ENCODE results near the gene USH1G. TPM values are rescaled to one million over a fixed set of nuclear protein-coding genes. Genes with fewer than 3 reads are reported as not detected.

Gene USH1G
- total RNA-seq, 1 donor from 2014 or later = 0.18 TPM

GRCh38 chr17:74877592-74878548, 45.2 kb downstream of the USH1G start:
- Mint-ChIP-seq H3K36me3 (ENCODE audit: low read depth, unreplicated experiment) (no peaks in the 10 kb centered on the region), H3K9me3 (ENCODE audit: unreplicated experiment) (no peaks in the 10 kb centered on the region), H3K4me3 (ENCODE audit: unreplicated experiment) (no peak overlapping the region), H3K27me3 (ENCODE audit: unreplicated experiment) (peaks cover 12% of the 10 kb centered on the region), H3K4me1 (ENCODE audit: unreplicated experiment) (peaks cover 3% of the 10 kb centered on the region), H3K27ac (ENCODE audit: unreplicated experiment) (no peak overlapping the region)
- TF ChIP-seq CTCF (IDR thresholded peaks at IDR 0.05; ENCODE audit: unreplicated experiment) = no peak
- no peak for DNase-seq (ENCODE audit: low spot score)

GRCh38 chr17:74875977-74876593, 47.0 kb downstream of the USH1G start:
- peaks cover 5% of the 10 kb centered on the region for H3K36me3 Mint-ChIP-seq (ENCODE audit: low read depth, unreplicated experiment)
- TF ChIP-seq CTCF (IDR thresholded peaks at IDR 0.05; ENCODE audit: unreplicated experiment) = no peak
- H3K4me3 Mint-ChIP-seq (ENCODE audit: unreplicated experiment) = no peak overlapping the region
- peaks cover 20% of the 10 kb centered on the region for H3K27me3 Mint-ChIP-seq (ENCODE audit: unreplicated experiment)
- no peak for DNase-seq (ENCODE audit: low spot score)
- H3K4me1 Mint-ChIP-seq (ENCODE audit: unreplicated experiment) = peaks cover 18% of the 10 kb centered on the region
- H3K9me3 Mint-ChIP-seq (ENCODE audit: unreplicated experiment) = no peaks in the 10 kb centered on the region
- no peak overlapping the region for H3K27ac Mint-ChIP-seq (ENCODE audit: unreplicated experiment)

DNA sequence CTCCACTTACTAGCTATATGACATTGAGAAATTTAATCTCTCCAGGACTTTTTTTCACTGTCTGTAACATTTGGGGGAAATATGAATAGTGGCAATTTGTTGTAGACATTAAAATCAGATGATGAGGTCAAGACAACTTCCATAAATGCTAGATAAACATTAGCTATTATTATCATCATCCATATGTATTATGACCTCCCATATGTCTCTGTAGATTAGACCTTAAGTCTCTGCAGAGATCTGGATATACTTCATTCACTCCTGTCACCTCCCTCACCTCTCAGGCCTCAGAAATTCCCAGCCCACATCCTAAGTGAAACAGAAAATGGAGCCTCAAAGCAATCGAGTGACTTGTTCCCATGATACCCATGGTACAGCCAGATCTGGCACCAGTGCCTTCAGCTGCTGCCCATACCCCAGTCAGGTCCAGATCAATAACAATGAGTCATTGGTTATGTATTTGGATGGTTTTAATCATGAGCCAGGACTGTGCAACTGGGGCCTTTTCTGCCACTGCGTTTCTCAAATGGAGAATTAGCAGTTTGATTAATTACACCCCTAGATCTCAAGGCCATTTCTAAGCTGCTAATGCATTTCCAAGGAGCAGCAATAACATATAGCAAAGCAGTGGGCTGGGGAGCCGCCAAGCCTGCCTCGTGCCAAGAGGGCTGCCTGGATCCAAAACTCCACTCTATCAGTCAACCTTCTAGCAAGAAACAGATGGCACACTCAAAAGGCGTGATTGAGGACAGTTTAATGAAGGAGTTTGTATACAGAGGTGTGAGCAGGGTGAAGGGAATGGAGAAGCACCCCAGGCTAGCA, 47.7 kb downstream of the USH1G start:
- no peak overlapping the region for H3K4me3 Mint-ChIP-seq (ENCODE audit: unreplicated experiment)
- H3K4me1 Mint-ChIP-seq (ENCODE audit: unreplicated experiment) = peaks cover 23% of the 10 kb centered on the region
- H3K27ac Mint-ChIP-seq (ENCODE audit: unreplicated experiment) = peak overlapping the region; percentile 28
- no peak for TF ChIP-seq CTCF (IDR thresholded peaks at IDR 0.05; ENCODE audit: unreplicated experiment)
- no peak for DNase-seq (ENCODE audit: low spot score)
- H3K9me3 Mint-ChIP-seq (ENCODE audit: unreplicated experiment) = no peaks in the 10 kb centered on the region
- peaks cover 5% of the 10 kb centered on the region for H3K36me3 Mint-ChIP-seq (ENCODE audit: low read depth, unreplicated experiment)
- H3K27me3 Mint-ChIP-seq (ENCODE audit: unreplicated experiment) = peaks cover 22% of the 10 kb centered on the region

DNA sequence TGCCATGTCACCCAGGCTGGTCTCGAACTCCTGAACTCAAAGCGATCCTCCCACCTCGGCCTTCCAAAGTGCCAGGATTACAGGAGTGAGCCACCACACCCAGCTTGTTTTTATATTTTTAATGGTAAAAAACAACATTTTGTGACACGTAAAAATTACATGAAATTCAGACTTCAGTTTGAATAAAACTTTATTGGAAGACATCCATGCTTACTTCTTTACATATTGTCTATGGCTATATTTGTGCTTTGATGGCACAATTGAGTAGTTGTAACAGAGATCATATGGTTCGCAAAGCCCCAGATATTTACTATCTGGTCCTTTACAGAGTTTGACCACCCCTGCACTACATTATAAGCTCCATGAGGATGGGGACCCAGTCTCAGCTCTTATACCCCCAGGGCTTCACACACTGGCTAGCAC, 48.4 kb downstream of the USH1G start:
- Mint-ChIP-seq H3K9me3 (ENCODE audit: unreplicated experiment) (no peaks in the 10 kb centered on the region), H3K27me3 (ENCODE audit: unreplicated experiment) (peaks cover 22% of the 10 kb centered on the region), H3K36me3 (ENCODE audit: low read depth, unreplicated experiment) (peaks cover 6% of the 10 kb centered on the region), H3K27ac (ENCODE audit: unreplicated experiment) (no peak overlapping the region), H3K4me3 (ENCODE audit: unreplicated experiment) (no peak overlapping the region), H3K4me1 (ENCODE audit: unreplicated experiment) (peaks cover 23% of the 10 kb centered on the region)
- DNase-seq (ENCODE audit: low spot score) = no peak
- no peak for TF ChIP-seq CTCF (IDR thresholded peaks at IDR 0.05; ENCODE audit: unreplicated experiment)
